Erythroblast (primary cell): ENCODE data around the gene TNS1.

Experiments
- GATA1 ChIP-seq: IDR thresholded peaks from 2 replicates; pipeline ENCODE4 v1.6.1; 2011; ENCODE audit warnings: low read depth, mild to moderate bottlenecking, control low read depth, low read length, moderate library complexity
- POLR2A ChIP-seq: IDR thresholded peaks from 2 replicates; pipeline ENCODE4 v1.6.1; 2011; ENCODE audit warnings: mild to moderate bottlenecking, low read length

- no peak for TF ChIP-seq POLR2A
- no peak for TF ChIP-seq GATA1
These were observed 147.9 kb downstream of the TNS1 start for GRCh38 chr2:217854684-217855420.
